GM12878 (cell line): ENCODE measurements around the gene FCAMR. TPM values are rescaled to one million over a fixed set of nuclear protein-coding genes. Genes with fewer than 3 reads are reported as not detected.

Source experiments
- CHD1 ChIP-seq: IDR thresholded peaks from 2 replicates; pipeline ENCODE4 v1.6.1; 2012; ENCODE audit warnings: low read depth, low read length, improper control_type of control experiment
- IRF4 ChIP-seq: IDR thresholded peaks from 2 replicates; pipeline ENCODE4 v1.6.1; 2011; ENCODE audit warnings: low read depth, low read length
- KDM1A ChIP-seq: fragments of 200-600 bp; sonication (generic); IDR thresholded peaks from 2 replicates; pipeline ENCODE4 v1.6.1; 2016; ENCODE audit warnings: borderline replicate concordance
- NBN ChIP-seq: fragments of 450-650 bp; IDR thresholded peaks from 2 replicates; pipeline ENCODE4 v1.6.1; 2016
- NFYA ChIP-seq: IDR thresholded peaks from 2 replicates; pipeline ENCODE4 v1.6.1; 2011; ENCODE audit warnings: low read depth, mild to moderate bottlenecking, low read length, improper control_type of control experiment, borderline replicate concordance
- TAF1 ChIP-seq: IDR thresholded peaks from 2 replicates; pipeline ENCODE4 v1.6.1; 2011; ENCODE audit warnings: mild to moderate bottlenecking, low read depth, low read length, borderline replicate concordance
- polyA plus RNA-seq, 11 experiments: library from polyadenylated mRNA; depleted of rRNA in 4 of 11; unstranded in 6 of 11; stranded (reverse) in 5 of 11; fragments of >200 nt; fragmentation: Nextera tagmentation in 4 of 11; fragmentation: Illumina TruSeq in 1 of 11; extraction: Ambion mirVana in 4 of 11; extraction: Trizol in 1 of 11; gene quantifications; 1 replicate in 1 of 11; 2 replicates in 10 of 11; pipeline versions ENCODE4 v1.2.1 to v1.2.3, GENCODE V29; 2011 to 2016; ENCODE audit warnings: inconsistent platforms in 2 of 11, missing spikeins in 2 of 11, low read depth in 1 of 11
- total RNA-seq, 4 experiments: library from RNA; depleted of rRNA in 3 of 4; stranded (reverse); fragments of >200 nt in 3 of 4; fragmentation: Illumina TruSeq in 1 of 4; extraction: Trizol in 1 of 4; gene quantifications; 2 replicates each; pipeline versions ENCODE4 v1.2.1 to v1.2.3, GENCODE V29; 2013 to 2021
- TF ChIP-seq, protein P1 (sequence below): fragments of 450-650 bp; IDR thresholded peaks from 2 replicates; pipeline ENCODE4 v1.6.1; 2017; ENCODE audit warnings: mild to moderate bottlenecking, moderate library complexity
- TF ChIP-seq, protein P2 (sequence below): IDR thresholded peaks from 2 replicates; pipeline ENCODE4 v1.6.1; 2011; ENCODE audit warnings: borderline replicate concordance, low read depth, mild to moderate bottlenecking, moderate library complexity, mixed read lengths, low read length; ENCODE audit not compliant: insufficient read depth; ENCODE audit errors: extremely low read length

FCAMR gene
- total and polyA plus RNA-seq, 10 of the 15 experiments (the other 5 are each of a cell fraction or from before 2014, with no cell fraction given): 0.04 to 0.15 (median 0.06) TPM; not detected in 3

DNA sequence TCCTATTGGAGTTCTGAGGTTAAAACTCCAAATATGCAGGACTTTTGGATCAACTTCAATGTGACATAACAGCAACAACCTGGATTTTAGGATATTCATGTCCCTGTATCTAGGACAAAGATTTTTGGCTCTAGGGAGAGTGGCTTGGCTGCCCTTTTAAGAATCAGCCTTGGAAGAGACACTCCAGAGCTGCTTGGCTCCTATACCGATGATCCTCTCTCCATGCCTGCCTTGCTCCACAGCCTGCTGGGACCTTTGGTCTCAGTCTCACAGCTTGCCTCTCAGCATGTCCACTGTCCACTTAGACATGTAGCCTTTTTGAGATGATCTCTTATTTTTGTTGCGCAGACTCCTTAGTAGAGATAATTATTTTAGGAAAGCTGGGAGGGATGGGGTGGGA is 44.0 kb downstream of the FCAMR start (continued):
- TF ChIP-seq, protein P1, sequence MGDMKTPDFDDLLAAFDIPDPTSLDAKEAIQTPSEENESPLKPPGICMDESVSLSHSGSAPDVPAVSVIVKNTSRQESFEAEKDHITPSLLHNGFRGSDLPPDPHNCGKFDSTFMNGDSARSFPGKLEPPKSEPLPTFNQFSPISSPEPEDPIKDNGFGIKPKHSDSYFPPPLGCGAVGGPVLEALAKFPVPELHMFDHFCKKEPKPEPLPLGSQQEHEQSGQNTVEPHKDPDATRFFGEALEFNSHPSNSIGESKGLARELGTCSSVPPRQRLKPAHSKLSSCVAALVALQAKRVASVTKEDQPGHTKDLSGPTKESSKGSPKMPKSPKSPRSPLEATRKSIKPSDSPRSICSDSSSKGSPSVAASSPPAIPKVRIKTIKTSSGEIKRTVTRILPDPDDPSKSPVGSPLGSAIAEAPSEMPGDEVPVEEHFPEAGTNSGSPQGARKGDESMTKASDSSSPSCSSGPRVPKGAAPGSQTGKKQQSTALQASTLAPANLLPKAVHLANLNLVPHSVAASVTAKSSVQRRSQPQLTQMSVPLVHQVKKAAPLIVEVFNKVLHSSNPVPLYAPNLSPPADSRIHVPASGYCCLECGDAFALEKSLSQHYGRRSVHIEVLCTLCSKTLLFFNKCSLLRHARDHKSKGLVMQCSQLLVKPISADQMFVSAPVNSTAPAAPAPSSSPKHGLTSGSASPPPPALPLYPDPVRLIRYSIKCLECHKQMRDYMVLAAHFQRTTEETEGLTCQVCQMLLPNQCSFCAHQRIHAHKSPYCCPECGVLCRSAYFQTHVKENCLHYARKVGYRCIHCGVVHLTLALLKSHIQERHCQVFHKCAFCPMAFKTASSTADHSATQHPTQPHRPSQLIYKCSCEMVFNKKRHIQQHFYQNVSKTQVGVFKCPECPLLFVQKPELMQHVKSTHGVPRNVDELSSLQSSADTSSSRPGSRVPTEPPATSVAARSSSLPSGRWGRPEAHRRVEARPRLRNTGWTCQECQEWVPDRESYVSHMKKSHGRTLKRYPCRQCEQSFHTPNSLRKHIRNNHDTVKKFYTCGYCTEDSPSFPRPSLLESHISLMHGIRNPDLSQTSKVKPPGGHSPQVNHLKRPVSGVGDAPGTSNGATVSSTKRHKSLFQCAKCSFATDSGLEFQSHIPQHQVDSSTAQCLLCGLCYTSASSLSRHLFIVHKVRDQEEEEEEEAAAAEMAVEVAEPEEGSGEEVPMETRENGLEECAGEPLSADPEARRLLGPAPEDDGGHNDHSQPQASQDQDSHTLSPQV: no peak
- TF ChIP-seq NBN: no peak
- no peak for TF ChIP-seq NFYA
- TF ChIP-seq TAF1: no peak
- TF ChIP-seq, protein P2, sequence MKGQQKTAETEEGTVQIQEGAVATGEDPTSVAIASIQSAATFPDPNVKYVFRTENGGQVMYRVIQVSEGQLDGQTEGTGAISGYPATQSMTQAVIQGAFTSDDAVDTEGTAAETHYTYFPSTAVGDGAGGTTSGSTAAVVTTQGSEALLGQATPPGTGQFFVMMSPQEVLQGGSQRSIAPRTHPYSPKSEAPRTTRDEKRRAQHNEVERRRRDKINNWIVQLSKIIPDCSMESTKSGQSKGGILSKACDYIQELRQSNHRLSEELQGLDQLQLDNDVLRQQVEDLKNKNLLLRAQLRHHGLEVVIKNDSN: no peak
- TF ChIP-seq IRF4: no peak
- no peak for TF ChIP-seq KDM1A
- TF ChIP-seq CHD1: no peak
- TF ChIP-seq, all 136 proteins: peak for 0
